NB4 (cell line): ENCODE data around the gene C20orf173.
A peak's percentile ranks its signal among the peaks of the same experiment; 100 is the strongest.

Experiments
- DNase-seq: peaks from one replicate; pipeline ENCODE4 v3.0.0; 2010; ENCODE audit warnings: low read depth
- H3K4me3 ChIP-seq: one replicate; pipeline ENCODE4 v1.5.1; 2011; ENCODE audit warnings: mild to moderate bottlenecking, low read depth, low read length, moderate library complexity
- MYC ChIP-seq: IDR thresholded peaks from 2 replicates; pipeline ENCODE4 v1.6.1; 2011; ENCODE audit warnings: low read depth, low read length
- POLR2A ChIP-seq: IDR thresholded peaks from 2 replicates; pipeline ENCODE4 v1.6.1; 2011; ENCODE audit warnings: mild to moderate bottlenecking; ENCODE audit not compliant: insufficient read length; ENCODE audit errors: extremely low read depth
- TF ChIP-seq, protein P1 (sequence below): IDR thresholded peaks from 2 replicates; pipeline ENCODE4 v1.6.1; 2011; ENCODE audit warnings: low read depth, low read length
- TF ChIP-seq, protein P2 (sequence below): IDR thresholded peaks from one replicate; pipeline ENCODE4 v1.5.1; 2012; ENCODE audit warnings: low read depth, low read length

The C20orf173 gene

DNA sequence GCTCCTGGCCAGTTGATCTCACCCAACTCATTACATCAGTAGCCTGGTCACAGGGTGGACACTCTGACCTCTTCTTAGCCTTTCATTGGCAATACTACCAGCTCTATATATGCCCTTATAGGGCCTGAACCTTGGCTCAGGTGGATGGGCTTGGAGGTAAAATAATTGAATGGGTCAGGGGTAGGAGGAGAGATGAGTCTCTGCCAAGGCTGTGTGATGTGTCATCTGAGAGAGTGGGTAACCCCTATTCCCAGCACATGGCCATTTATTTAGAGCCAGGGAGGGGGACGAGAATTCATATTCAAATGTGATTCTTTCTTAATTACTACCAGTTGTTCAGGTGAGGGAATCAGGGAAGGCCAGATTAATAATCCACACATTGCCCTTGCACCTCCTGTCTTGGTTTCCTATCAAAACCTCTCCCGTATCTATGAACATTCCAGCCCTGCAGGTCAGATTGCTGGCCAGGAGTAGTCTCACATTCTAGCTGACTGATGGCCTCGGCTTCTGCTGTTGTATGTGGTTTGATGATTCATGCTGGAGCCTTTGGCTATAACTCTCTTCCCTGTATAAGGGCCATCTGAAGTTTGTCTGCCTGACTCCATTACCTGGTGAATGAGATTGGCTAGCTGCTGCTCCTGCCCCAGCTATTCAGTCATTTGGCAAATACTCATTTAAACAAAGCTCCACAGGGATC, 13.4 kb downstream of the C20orf173 start:
- DNase-seq = peak; percentile 41
- no peak overlapping the region for H3K4me3 ChIP-seq
- TF ChIP-seq, protein P1, sequence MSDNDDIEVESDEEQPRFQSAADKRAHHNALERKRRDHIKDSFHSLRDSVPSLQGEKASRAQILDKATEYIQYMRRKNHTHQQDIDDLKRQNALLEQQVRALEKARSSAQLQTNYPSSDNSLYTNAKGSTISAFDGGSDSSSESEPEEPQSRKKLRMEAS = no peak
- TF ChIP-seq POLR2A = no peak

DNA sequence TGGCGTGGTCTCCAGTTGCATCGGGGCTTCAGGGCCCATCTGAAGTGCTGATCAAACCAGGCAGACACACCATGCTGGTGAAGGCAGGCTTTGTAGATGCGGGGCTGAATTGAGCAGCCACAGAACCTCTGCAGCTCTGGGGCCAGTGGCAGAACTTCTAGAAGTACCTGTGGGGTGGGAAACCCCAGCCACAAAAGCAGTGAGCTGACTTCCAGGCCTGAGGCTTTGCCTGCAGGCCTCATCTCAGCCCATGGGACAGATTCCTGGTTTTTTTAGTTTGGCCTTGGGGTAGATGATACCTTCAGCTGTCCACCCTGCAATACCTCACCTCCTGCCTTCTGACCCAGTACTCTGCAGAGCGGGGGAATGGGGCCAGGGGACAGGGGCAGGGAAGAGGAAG, 14.1 kb downstream of the C20orf173 start:
- TF ChIP-seq POLR2A (no peak), MYC (no peak)
- TF ChIP-seq, protein P2, sequence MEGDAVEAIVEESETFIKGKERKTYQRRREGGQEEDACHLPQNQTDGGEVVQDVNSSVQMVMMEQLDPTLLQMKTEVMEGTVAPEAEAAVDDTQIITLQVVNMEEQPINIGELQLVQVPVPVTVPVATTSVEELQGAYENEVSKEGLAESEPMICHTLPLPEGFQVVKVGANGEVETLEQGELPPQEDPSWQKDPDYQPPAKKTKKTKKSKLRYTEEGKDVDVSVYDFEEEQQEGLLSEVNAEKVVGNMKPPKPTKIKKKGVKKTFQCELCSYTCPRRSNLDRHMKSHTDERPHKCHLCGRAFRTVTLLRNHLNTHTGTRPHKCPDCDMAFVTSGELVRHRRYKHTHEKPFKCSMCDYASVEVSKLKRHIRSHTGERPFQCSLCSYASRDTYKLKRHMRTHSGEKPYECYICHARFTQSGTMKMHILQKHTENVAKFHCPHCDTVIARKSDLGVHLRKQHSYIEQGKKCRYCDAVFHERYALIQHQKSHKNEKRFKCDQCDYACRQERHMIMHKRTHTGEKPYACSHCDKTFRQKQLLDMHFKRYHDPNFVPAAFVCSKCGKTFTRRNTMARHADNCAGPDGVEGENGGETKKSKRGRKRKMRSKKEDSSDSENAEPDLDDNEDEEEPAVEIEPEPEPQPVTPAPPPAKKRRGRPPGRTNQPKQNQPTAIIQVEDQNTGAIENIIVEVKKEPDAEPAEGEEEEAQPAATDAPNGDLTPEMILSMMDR = no peak
- TF ChIP-seq, protein P1 = no peak
- no peak overlapping the region for H3K4me3 ChIP-seq
- DNase-seq = no peak

- TF ChIP-seq, protein P1 = no peak
- TF ChIP-seq MYC (no peak), POLR2A (no peak)
- TF ChIP-seq, protein P2 = no peak
Measured at GRCh38 chr20:35514371-35514932, 15.0 kb downstream of the C20orf173 start.

GRCh38 chr20:35511814-35512420, 17.5 kb downstream of the C20orf173 start:
- H3K4me3 ChIP-seq = no peak overlapping the region
- peak; percentile 47 for DNase-seq
- TF ChIP-seq, protein P2 = peak; percentile 55
- TF ChIP-seq POLR2A = no peak

More at GRCh38 chr20:35514371-35514932, 15.0 kb downstream of the C20orf173 start:
- no peak for DNase-seq
- H3K4me3 ChIP-seq = no peak overlapping the region

DNA sequence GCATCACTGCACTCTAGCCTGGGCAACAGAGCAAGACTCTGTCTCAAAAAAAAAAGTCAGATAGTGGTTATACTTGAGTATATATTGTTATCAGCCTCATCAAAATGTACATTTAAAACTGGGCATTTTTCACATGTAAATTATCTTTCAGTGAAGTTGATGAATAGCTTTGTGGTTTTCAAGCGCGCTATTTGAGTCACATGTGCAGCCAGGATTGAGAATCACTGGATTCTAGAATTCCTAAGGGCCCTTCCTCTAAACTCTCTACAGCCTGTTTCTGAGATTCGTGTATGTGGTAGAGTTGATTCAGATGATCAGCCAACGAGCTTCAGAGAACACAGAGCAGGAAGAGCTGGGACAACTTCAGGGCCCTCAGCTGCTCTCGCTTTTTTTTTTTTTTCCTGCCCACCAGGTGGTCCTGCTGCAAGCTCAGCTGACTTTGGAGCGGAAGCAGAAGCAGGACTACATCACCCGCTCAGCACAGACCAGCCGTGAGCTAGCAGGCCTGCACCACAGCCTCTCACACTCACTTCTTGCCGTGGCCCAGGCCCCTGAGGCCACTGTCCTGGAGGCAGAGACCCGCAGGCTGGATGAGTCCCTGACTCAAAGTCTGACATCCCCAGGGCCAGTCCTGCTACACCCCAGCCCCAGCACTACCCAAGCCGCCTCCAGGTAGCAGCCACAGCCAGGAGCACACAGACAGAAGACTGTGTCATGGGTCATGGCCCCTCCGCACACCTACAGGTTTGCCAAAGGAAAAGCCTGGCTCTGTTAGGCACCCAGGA, 18.3 kb downstream of the C20orf173 start:
- TF ChIP-seq, protein P1 = no peak
- no peak for TF ChIP-seq MYC
- TF ChIP-seq POLR2A = no peak
- TF ChIP-seq, protein P2 = no peak
- no peak for DNase-seq
- H3K4me3 ChIP-seq = no peak overlapping the region

- DNase-seq = no peak
- TF ChIP-seq POLR2A = no peak
- TF ChIP-seq, protein P1 = no peak
- no peak for TF ChIP-seq MYC
- TF ChIP-seq, protein P2 = no peak
- no peak overlapping the region for H3K4me3 ChIP-seq
Measured at GRCh38 chr20:35508493-35509218, 20.8 kb downstream of the C20orf173 start.
